Stimulated activated CD4-positive, alpha-beta T cell treated with anti-CD3 and anti-CD28 coated beads, Interleukin-1b, Interleukin-23, amount 100 ng/mL, for 1 hour (primary cell): ENCODE data around the gene ACTG2.
A peak's percentile ranks its signal among the peaks of the same experiment; 100 is the strongest.
"Not testable (repeated sequence)": the region's sequence is repeated elsewhere in the genome, so short reads cannot be mapped to it uniquely, and the experiment has no call there.

Experiments
- DNase-seq, 2 donors: peaks; one replicate each; pipeline ENCODE4 v3.0.0-alpha.2; 2020; ENCODE audit warnings: low read depth in 2 of 2

ACTG2 gene

DNA sequence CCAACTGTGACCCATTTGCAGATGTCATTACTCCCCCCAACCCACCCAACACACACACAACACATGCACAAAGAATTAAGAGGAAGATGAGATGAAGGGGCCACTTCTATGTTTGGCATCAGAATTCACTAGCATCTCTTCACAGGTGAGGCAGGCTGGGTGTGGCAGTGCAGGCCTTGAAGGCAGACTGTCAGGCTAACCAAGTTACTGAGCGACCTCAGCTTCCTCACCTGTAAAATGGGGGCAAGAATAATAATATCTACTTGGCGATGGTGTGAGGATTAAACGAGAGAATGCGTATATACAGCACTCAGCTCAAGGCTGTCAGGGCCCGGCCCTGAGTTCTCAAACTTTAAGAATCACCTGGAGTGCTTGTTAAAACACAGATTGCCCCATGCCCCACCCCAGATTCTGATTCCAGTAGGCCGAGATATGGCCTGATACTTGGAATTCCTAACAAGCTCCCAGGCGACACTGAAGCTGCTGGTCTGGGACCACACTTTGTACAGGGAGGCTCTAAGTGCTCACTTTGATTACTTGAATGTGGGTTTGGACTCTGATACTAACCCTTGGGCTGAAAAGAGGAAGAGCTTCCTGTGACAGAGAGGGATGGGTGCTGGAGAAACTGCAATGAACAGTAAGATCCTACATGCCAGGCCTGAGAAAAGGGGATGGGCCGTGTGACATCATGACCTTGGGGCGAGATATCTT lies 1.1 kb downstream of the ACTG2 start:
- DNase-seq: no peak

DNA sequence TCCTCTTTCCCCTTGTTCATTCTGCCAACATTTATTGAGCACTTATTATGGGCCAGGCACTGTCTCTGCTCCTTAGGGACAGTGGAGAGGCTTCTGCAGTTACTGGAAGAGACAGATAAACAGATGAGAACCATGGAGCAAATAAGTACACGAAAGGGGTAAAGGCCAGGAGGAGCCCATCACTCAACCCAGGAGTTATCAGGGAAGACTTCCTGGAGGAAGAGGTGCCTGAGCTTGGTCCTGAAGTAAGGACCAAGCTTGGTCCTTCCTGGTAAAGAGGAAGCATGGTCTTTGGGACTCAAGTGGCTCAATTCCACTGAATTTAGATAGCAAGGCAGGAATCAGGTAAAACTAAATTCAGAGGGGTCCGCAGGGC lies 1.7 kb downstream of the ACTG2 start:
- DNase-seq: no peak

DNA sequence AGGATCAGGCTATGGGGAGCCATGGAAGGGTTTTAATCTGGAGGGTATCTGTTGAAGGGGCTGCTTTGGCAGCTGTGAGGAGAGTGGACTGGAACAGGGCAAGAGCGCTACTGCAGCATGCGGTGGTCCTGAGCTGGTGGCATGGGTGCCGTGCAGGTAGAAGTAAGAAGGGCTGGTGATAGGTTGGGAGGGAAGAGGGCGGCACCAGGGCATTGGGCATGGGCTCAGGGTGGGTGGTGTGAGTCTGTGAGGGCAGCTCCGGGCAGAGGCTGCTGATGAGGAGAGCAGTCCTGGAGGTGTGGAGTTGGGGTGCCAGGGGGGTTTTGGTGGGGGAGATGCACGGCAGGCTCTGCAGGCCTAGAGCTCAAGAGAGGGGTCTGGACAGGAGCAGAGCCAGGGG lies 2.1 kb downstream of the ACTG2 start:
- no peak for DNase-seq

DNA sequence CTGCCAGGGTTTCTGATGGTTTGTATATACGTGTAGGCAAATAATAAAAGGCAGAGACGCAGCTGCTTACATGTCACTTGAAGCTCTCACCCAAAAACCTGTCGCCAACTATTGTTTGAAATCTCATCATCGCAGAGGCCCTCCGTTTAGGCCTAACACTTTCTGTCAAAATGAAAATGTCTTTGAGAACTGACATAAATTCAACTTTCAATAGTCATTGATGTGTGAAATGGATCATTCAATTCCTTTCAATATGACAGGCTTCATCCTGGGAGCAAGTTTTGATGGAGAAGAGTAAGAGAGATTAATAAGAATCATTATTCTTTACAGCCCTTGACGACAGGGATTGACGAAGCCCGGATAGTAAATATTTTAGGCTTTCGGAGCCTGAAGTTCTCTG lies 2.7 kb downstream of the ACTG2 start:
- no peak for DNase-seq

DNA sequence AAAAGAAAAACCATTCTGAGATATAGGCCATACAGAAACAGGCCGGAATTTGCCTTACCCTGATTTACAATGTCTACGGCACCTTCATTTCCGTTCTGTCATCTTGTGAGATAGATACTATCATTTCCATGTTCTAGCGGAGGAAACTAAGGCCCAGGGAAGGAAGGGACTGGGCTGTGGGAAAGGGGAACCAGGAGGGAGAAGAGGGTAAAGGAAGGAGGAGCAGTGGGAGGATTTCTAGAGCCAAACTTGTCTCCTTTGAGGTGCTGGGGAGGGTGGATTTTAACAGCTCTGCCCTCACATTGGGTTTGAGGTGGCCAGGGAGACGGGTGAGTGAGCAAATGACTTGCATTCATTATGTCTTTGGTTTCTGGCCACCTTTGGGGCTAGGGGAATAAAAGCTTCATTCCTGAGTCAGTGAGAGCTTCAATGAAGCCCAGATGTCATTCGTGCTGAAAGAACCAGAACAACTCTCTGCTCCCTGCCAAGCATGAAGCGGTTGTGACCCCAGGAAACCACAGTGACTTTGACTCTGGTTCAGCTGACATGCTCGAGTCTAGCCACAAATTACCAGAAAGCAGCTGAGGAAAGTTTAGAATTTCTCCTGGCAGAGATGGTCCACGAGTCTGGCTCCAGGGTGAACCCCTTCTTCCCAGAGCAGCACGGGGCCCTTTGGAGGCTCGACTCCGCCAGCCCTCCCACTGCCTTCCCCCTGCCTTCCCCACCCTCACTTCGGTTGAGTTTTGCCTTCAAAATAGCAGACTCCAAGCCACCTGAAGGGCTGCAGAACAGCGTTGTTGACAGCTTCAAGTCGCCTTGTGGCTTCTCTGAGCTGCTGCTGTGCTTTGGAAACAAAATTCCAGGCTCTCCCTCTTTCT lies 3.8 kb downstream of the ACTG2 start:
- no peak for DNase-seq

DNA sequence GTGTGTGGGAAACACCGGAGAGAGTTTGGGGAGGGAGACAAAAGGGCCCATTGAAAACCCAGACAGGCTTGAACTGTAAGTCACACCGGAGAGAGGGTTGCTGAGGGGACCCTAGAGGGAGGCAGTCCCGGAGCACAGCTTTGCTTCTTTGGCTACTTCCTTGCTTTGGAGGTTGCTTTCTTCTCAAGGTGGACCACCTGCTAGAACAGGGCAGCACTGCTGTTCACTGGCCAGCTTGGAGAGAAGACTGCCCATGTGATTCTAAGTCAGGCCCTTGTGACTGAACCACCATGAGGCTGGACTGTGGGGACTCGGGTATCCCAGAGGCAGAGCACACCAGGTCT lies 4.4 kb downstream of the ACTG2 start:
- DNase-seq: no peak

DNA sequence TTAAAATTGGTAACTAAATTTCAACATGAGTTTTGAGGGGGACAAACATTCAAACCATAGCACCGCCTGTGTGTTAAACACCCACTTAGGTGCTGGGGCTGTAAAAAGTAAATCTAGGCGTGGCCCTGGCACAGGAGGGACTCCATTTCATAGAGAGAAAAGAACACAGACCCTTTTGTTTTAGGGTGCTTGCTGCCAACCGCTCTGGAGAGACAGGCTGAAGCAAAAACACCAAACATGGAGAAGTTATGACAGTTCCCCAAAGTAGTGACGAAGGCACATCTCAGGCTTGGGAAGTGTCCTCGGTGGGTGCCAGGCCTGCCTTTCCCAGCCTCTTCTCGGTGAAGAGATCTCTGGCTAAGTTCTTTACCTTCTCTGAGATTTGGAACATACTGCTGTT lies 5.1 kb downstream of the ACTG2 start:
- DNase-seq: no peak

DNA sequence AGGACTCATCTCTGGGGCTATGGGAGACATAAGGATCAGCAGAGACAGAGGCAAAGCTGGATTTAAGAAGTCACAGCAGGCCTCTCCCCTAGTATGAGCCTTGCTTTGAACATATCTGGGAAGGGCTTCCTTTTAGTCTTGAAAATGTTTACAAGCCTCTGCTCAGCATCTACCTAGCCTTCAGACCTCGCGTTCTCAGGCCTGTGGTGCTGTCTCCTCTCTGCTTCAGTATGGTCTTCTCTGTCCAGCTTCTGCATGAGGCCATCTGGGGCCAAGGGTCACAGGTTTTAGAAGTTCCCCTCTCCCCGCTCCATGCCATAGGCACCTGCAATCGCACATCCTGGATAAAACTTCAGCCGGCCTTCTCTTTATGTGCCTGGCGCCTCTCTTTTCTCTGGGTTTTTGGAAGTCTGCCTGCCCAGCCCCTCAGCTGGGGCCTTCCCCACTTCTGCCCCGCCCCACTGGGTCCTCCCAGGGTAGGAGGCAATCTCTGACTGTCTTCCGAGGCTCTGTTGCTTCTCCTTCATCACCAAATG lies 7.1 kb downstream of the ACTG2 start:
- no peak for DNase-seq

DNA sequence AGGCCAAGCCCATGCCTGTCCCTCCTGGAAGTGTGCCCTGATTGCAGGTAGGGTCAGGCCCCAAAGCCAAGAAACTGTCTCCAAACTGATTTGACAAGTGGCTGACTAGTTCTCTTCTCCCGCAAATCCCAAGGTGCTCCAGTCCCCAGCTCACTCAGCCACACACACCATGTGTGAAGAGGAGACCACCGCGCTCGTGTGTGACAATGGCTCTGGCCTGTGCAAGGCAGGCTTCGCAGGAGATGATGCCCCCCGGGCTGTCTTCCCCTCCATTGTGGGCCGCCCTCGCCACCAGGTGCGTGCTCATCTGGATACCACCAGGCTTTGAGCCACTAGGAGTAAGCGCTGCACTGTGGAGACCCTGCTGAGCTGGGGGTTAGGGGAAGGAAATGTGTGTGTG lies 8.3 kb downstream of the ACTG2 start:
- no peak for DNase-seq

DNA sequence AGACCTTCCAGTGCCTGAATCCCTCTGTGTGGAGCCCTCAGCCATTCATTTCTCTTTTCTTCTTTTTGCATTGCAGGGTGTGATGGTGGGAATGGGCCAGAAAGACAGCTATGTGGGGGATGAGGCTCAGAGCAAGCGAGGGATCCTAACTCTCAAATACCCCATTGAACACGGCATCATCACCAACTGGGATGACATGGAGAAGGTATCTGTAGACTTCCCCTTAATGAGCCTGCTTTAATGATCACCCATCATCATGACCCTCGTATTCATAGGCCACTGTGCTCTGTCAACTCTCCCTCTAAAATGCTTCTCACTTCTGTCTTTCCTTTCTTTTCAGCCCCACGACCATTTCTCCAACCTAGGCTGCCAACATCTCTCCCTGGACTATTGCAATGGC lies 9.5 kb downstream of the ACTG2 start:
- no peak for DNase-seq

DNA sequence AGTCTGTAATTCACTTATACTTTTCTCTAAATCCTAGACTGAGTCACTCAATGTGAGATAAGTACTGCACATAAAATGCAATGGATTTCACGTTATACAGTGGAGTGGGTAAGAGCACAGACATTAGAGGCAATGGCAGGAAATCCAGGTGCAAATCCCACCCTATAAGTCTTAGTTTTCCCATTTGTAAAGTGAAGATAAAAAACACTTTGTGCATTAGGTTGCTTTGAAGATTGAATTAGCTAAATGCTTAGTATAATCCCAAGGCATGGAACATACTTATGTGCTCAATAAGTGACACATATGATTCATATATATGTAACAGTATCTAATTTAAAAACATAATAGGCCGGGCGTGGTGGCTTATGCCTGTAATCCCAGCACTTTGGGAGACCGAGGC lies 10.5 kb downstream of the ACTG2 start:
- DNase-seq: no peak

DNA sequence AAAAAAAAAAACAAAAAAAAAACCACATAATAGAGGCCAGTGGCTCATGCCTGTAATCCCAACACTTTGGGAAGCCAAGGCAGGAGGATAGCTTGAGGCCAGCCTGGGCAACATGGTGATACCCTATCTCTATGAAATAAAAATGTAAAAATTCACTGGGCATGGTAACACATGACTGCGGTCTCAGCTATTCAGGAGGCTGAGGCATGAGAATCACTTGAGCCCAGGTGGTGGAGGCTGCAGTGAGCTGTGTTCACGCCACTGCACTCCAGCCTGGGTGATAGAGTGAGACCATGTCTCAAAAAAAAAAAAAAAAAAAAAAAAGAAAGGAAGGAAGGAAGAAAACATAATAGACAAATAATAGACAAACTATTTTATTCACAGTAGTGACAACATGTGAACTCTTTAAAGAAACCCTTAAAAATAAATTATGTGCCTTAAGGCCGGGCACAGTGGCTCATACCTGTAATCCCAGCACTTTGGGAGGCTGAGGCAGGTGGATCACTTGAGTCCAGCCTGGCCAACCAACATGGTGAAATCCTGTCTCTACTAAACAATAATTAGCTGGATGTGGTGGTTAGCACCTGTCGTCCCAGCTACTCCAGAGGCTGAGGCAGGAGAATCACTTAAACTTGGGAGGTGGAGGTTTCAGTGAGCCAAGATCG lies 11.3 kb downstream of the ACTG2 start:
- not testable (repeated sequence) for DNase-seq

DNA sequence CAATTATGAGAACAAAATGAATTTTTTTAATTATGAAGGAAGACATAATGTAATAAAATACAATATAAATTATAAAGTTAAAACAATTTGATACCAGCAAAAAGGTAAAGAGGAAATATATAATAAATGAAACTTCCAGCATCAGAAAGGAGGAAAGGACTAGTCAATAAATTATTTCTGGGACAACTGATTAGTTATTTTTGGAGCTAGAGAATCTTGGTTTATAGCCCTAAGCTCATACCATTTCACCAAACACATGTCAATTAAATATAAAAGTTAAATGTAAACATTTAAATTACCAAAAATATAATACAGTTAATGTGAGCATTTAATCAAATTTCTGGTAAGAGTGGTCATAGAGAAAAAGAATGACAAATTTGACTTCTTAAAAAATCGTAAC lies 12.1 kb downstream of the ACTG2 start:
- DNase-seq: no peak

DNA sequence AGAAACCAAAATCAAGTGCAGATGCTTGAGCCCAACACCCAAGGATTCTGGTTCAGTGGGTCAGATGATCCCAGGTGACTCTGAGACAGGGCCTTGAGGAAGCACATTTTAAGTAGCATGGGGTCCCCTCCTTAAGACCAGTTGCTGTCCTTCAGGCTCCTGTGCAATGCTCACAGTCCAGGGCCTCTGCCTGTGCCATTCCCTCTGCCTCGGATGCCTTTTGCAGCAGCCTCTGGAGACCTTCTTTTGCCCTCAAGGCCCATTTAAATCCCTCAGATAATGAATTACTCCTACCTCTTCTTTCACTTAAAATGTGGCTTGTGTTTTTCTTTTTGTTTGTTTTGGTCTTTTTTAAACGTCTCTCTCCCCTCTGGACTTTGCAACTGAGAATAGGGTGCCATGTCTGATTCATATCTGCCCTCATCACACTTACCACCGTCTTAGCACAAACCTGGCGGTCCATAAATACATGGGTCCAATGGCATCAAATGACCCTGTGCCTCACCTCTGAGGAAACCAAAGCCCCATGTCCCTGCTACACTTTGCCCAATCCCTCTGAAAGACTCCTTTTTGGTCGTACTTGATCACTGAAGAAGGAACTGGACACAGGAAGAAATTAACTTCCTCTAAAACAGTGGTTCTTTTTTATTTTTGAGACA lies 14.2 kb downstream of the ACTG2 start:
- no peak for DNase-seq

DNA sequence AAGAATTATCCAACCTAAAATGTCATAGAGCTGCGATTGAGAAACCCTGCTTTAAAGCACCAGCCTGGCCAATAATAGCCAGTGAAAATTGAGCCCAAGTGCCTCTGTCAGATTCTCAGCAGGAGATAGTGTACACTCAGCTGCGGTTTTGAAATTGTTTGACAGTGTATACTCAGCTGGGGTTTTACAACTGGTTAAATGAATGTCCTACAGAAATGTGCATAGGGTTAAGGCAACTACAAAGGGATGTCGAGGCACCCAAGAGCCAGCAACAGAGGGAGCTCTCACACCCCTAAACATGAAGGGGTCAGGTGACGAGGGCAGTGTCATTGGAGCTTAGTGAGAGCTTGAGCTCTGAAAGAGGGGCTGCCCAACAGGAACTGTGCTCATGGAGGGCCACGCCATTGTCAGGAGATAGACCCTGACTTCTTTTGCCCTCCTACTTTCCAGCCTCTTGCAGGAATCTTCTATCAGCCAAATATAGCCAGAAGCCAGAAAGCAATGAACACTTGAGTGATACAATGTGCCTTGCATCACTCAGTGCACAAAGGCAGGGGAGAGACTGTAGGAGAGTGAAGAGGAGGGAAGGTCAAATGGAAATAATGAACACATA lies 15.1 kb downstream of the ACTG2 start:
- DNase-seq: peak in 1 of 2 donors; percentile 12

DNA sequence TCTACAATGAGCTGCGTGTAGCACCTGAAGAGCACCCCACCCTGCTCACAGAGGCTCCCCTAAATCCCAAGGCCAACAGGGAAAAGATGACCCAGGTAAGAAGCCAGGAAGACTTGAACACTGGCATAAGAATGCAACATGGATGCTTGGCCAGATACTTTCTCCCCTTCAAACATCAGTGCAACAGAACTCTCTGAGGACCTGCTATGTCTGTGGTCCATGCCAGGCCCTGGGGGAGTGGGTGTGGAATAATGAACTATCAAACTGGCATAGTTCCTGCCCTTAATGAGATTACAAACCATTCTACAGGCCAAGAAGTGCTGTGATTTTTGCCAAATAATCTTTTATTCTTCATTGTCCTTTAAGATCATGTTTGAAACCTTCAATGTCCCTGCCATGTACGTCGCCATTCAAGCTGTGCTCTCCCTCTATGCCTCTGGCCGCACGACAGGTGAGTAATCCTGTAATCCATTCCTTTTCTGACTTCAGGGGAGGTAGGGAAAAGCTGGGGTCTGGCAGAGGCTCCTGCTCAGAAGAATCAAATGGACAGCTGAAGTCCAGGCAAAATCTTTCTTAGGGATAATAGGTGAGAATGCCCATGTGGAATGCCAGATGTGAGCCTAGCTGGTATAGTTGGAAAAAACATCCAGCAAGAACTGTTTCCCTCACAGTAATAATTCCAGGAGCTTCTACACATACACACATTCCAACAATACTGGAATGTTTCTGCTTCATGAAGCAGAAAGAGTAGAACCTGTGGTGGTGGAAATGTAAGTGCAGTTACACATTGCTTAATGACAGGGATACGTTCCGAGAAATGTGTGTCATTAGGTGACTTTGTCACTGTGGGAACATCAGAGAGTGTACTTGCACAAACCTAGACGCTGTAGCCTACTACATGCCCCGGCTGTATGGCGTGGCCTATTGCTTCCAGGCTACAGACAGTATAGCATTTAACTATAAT lies 16.2 kb downstream of the ACTG2 start:
- DNase-seq: no peak

DNA sequence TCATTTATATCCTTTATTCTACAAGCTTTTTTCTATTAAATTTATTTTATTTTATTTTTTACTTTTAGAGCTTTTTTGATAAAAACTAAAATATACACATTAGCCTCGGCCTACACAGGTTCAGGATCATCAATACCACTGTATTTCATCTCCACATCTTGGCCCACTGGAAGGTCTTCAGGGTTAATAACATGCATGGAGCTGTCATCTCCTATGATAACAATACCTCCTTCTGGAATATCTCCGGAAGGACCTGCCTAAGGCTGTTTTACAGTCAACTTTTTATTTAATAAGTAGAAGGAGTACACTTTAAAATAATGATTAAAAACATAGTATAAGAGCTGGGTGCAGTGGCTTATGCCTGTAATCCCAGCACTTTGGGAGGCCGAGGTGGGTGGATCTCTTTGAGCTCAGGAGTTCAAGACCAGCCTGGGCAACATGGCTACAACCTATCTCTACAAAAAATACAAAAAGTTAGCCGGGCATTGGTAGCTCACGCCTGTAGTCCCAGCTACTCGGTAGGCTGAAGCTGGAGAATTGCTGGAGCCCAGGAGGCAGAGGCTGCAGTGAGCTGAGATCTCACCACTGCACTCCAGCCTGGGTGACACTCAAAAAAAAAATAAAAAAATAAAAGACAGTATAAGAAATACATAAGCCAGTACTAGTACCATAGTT lies 18.2 kb downstream of the ACTG2 start:
- DNase-seq: no peak

DNA sequence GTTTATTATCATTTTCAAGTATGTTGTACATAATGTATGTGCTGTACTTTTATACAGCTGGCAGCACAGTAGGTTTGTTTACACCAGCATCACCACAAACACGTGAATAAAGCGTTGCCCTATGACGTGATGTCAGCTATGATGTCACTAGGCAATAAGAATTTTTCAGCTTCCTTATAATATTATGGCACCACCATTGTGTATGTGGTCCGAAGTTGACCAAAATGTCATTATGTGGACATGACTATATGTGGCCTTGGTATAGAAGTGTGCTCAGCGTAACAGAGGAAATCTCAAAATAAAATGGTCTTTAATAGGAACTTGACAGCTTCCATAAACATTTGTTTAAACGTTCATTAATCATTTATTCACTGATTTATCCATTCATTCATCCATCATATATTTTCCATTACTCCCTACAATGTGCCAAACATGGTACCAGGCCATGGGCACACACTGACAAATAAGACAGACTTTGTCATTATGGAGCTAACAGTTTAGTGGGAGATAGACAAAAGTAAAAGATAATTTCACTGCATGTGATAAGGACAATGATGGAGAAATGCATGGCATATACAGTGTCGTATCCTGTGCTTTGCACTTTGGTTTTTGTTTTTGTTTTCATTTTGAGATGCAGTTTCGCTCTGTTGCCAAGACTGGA lies 18.9 kb downstream of the ACTG2 start:
- no peak for DNase-seq

DNA sequence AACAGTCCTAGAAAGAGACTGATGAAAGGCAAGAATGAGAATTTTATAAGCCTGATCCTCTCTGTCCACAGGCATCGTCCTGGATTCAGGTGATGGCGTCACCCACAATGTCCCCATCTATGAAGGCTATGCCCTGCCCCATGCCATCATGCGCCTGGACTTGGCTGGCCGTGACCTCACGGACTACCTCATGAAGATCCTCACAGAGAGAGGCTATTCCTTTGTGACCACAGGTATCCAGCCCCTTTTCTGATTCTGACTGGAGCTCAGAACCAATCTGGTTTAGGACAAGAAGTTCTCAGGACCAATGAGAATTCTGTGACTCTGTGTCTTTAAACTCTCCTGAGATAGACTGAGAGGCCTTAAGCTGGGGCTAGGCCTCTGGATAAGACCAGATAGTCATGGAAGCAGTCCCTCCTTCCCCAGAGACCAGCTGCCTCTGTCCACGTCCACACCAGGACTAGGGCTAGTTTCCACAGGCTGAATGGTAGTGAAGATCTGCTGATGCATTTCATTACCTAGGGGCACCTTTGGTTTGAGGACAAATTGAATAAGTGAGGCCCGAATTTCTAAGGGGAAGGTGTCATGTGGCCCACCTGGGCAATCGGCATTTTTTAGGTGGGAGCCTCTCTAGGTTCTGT lies 20.7 kb downstream of the ACTG2 start:
- DNase-seq: no peak
